ENCODE measurements around the gene DMXL2.

Gene DMXL2

GRCh38 chr15:51401051-51401780, 221.4 kb downstream of the DMXL2 start:
- TF ChIP-seq CTCF (IDR thresholded peaks at IDR 0.05; ENCODE audit: low read depth, low read length) = no peak
- DNase-seq (ENCODE audit: extremely low read depth, low read depth) = no peak

- DNase-seq (ENCODE audit: extremely low read depth, low read depth) = no peak
- TF ChIP-seq CTCF (IDR thresholded peaks at IDR 0.05; ENCODE audit: low read depth, low read length) = no peak
Observed at GRCh38 chr15:51398626-51399025, 223.9 kb downstream of the DMXL2 start.
